Cardiac muscle cell (in vitro differentiated cells and primary cell): ENCODE data around the gene LTB4R. TPM values are rescaled to one million over a fixed set of nuclear protein-coding genes. Genes with fewer than 3 reads are reported as not detected.

Experiments
- DNase-seq, 2 donors: peaks; one replicate each; pipeline versions ENCODE4 v3.0.0 to v3.0.0-alpha.2; 2010 to 2017; ENCODE audit warnings: low read depth in 1 of 2, low spot score in 1 of 2
- H3K27ac ChIP-seq: fragments of 200-600 bp; sonication (generic); 2 replicates; pipeline ENCODE4 v1.5.1; 2016
- H3K27me3 ChIP-seq: fragments of 200-600 bp; sonication (generic); 2 replicates; pipeline ENCODE4 v1.6.0; 2016; ENCODE audit warnings: control low read depth
- H3K36me3 ChIP-seq: fragments of 200-600 bp; sonication (generic); 2 replicates; pipeline ENCODE4 v1.5.1; 2016; ENCODE audit warnings: control low read depth
- H3K4me1 ChIP-seq: fragments of 200-600 bp; sonication (generic); 2 replicates; pipeline ENCODE4 v1.8.1; 2017; ENCODE audit warnings: low read depth, mild to moderate bottlenecking, mixed run types
- H3K4me3 ChIP-seq: fragments of 200-600 bp; sonication (generic); 2 replicates; pipeline ENCODE4 v1.5.1; 2016; ENCODE audit warnings: mild to moderate bottlenecking
- H3K9me3 ChIP-seq: fragments of 200-600 bp; sonication (generic); 2 replicates; pipeline ENCODE4 v1.5.1; 2017; ENCODE audit warnings: low read depth, mild to moderate bottlenecking, control low read depth
- polyA plus RNA-seq: library from polyadenylated mRNA; unstranded; fragments of >200 nt; fragmentation: Nextera tagmentation; extraction: Ambion mirVana; gene quantifications from 2 replicates; pipeline ENCODE4 v1.2.1, GENCODE V29; 2016
- total RNA-seq: library from RNA; depleted of rRNA; stranded (reverse); fragments of >200 nt; gene quantifications from 2 replicates; pipeline ENCODE4 v1.2.3, GENCODE V29; 2016
- TF ChIP-seq, protein P1 (sequence below): IDR thresholded peaks from 2 replicates; pipeline ENCODE4 v1.5.1; 2012; ENCODE audit warnings: low read depth, mild to moderate bottlenecking, low read length

The LTB4R gene
- total and polyA plus RNA-seq, 2 experiments from 2014 or later: 2.7 to 8.5 TPM

DNA sequence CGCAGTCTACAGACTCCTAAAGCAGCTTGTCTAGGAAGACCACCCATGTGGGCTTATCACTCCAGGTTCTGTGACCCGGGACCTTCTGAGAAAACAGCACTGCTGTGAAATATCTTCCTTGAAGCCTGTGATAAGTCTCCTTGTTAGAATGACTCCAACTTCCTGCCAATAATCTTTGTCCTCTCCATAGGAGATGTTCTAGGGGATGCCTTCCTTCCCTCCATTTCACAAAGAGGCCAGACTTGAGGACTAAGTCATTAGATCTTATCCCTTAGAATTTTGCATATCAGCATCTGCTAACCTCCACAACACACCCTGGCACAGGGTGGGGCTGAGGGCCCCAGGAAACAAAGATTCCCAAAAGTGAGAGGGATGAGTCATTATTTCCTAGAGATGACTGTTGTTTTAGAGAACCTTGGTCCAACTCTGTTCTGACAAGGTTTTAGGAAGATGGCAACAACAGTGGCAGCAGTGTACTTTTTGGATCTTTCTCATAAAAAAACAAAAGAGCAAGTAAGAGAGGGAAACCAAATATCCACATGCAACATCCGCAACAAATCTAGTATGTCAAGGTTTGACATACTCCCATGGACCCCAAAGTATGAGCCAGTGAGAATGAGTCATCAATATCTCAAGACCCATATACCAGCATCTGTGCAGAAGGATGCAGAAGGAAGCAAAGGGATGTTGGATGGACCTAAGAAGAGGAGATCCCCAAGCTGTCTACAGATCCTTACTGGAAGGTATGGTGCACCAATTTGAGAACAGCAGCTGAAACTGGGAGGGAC lies 6.0 kb downstream of the LTB4R start:
- Histone ChIP-seq H3K9me3 (no peaks in the 10 kb centered on the region), H3K4me3 (no peak overlapping the region)

GRCh38 chr14:24321212-24321975 lies 10.1 kb downstream of the LTB4R start:
- H3K4me3 ChIP-seq: no peak overlapping the region
- H3K27me3 ChIP-seq: no peaks in the 10 kb centered on the region
- H3K4me1 ChIP-seq: peaks cover 7% of the 10 kb centered on the region
- TF ChIP-seq, protein P1, sequence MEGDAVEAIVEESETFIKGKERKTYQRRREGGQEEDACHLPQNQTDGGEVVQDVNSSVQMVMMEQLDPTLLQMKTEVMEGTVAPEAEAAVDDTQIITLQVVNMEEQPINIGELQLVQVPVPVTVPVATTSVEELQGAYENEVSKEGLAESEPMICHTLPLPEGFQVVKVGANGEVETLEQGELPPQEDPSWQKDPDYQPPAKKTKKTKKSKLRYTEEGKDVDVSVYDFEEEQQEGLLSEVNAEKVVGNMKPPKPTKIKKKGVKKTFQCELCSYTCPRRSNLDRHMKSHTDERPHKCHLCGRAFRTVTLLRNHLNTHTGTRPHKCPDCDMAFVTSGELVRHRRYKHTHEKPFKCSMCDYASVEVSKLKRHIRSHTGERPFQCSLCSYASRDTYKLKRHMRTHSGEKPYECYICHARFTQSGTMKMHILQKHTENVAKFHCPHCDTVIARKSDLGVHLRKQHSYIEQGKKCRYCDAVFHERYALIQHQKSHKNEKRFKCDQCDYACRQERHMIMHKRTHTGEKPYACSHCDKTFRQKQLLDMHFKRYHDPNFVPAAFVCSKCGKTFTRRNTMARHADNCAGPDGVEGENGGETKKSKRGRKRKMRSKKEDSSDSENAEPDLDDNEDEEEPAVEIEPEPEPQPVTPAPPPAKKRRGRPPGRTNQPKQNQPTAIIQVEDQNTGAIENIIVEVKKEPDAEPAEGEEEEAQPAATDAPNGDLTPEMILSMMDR: no peak
- no peaks in the 10 kb centered on the region for H3K36me3 ChIP-seq
- DNase-seq: peak in 1 of 2 donors; percentile 44
- H3K27ac ChIP-seq: no peak overlapping the region
- no peaks in the 10 kb centered on the region for H3K9me3 ChIP-seq

More for the DNA sequence above, 6.0 kb downstream of the LTB4R start:
- Histone ChIP-seq H3K27ac (no peak overlapping the region), H3K4me1 (peaks cover 7% of the 10 kb centered on the region), H3K36me3 (no peaks in the 10 kb centered on the region), H3K27me3 (no peaks in the 10 kb centered on the region)
- DNase-seq: peak in 1 of 2 donors; percentile 25
- TF ChIP-seq, protein P1: no peak

DNA sequence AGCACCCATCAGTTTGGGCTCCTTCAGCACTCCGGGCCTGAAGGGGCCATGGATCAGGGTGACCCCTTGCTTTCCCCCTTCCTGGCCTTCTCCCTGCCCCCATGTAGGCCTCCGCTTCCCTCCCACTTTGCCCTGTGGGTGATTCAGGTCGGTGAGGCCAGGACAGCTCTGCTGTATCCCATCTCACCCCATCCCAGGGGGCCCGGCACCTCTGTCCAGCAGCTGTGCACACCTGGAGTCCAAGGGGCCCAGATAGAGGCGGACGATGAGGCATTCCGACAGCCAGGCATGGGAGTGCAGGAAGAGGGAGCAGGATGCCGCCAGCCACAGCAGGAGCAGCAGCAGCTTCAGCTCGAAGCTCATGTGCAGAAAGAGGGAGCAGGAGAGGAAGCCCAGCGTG lies 11.4 kb downstream of the LTB4R start:
- Histone ChIP-seq H3K27me3 (no peaks in the 10 kb centered on the region), H3K4me1 (peaks cover 7% of the 10 kb centered on the region), H3K27ac (no peak overlapping the region), H3K4me3 (no peak overlapping the region), H3K9me3 (no peaks in the 10 kb centered on the region), H3K36me3 (no peaks in the 10 kb centered on the region)
- no peak for DNase-seq
- TF ChIP-seq, protein P1: no peak

- no peak overlapping the region for H3K27ac ChIP-seq
- no peaks in the 10 kb centered on the region for H3K27me3 ChIP-seq
- TF ChIP-seq, protein P1: no peak
- H3K4me3 ChIP-seq: no peak overlapping the region
- H3K4me1 ChIP-seq: peaks cover 7% of the 10 kb centered on the region
- no peak for DNase-seq
- H3K9me3 ChIP-seq: no peaks in the 10 kb centered on the region
- H3K36me3 ChIP-seq: no peaks in the 10 kb centered on the region
Measured at GRCh38 chr14:24323341-24323740, 12.0 kb downstream of the LTB4R start.

GRCh38 chr14:24324024-24324423 lies 12.7 kb downstream of the LTB4R start:
- H3K4me3 ChIP-seq: no peak overlapping the region
- TF ChIP-seq, protein P1: no peak

More at GRCh38 chr14:24324024-24324423, 12.7 kb downstream of the LTB4R start:
- Histone ChIP-seq H3K27ac (no peak overlapping the region), H3K4me1 (peaks cover 7% of the 10 kb centered on the region), H3K9me3 (no peaks in the 10 kb centered on the region), H3K27me3 (no peaks in the 10 kb centered on the region), H3K36me3 (no peaks in the 10 kb centered on the region)
- DNase-seq: no peak
